H1 (cell line): ENCODE data around the gene TWIST2.

Source experiments
- CHD2 ChIP-seq: IDR thresholded peaks from 2 replicates; pipeline ENCODE4 v1.6.1; 2012; ENCODE audit warnings: low read length, improper control_type of control experiment
- HDAC2 ChIP-seq, 2 experiments: fragments of 300-600 bp in 1 of 2; sonication (generic) in 1 of 2; IDR thresholded peaks; 2 replicates each; pipeline ENCODE4 v1.6.1; 2011 to 2012; ENCODE audit warnings: low read depth in 2 of 2, low read length in 2 of 2, mild to moderate bottlenecking in 2 of 2, moderate library complexity in 2 of 2, borderline replicate concordance in 1 of 2, inconsistent platforms in 1 of 2
- KDM1A ChIP-seq: fragments of 200-600, 300-600 bp; sonication (generic); IDR thresholded peaks from 2 replicates; pipeline ENCODE4 v1.7.1; 2016; ENCODE audit warnings: mild to moderate bottlenecking, low read length, borderline replicate concordance
- POLR2AphosphoS5 ChIP-seq: IDR thresholded peaks from 2 replicates; pipeline ENCODE4 v1.6.1; 2011; ENCODE audit warnings: low read depth, low read length
- RFX5 ChIP-seq: IDR thresholded peaks from 2 replicates; pipeline ENCODE4 v1.6.1; 2011; ENCODE audit warnings: low read depth, low read length, improper control_type of control experiment, borderline replicate concordance
- TAF1 ChIP-seq: IDR thresholded peaks from 2 replicates; pipeline ENCODE4 v1.6.1; 2011; ENCODE audit warnings: mild to moderate bottlenecking, low read depth, low read length
- YY1 ChIP-seq: IDR thresholded peaks from 2 replicates; pipeline ENCODE4 v1.6.1; 2011; ENCODE audit warnings: low read depth, mild to moderate bottlenecking, low read length
- ZNF274 ChIP-seq: IDR thresholded peaks from 2 replicates; pipeline ENCODE4 v1.7.0; 2012; ENCODE audit warnings: low read length, borderline replicate concordance; ENCODE audit errors: extremely low read depth
- TF ChIP-seq, protein P1 (sequence below), 3 experiments: IDR thresholded peaks; 1 replicate in 2 of 3; 2 replicates in 1 of 3; pipeline versions ENCODE4 v1.5.1 to v1.6.1; 2011; ENCODE audit warnings: low read length in 3 of 3, mild to moderate bottlenecking in 3 of 3, inconsistent platforms in 2 of 3, low read depth in 1 of 3, moderate library complexity in 1 of 3; ENCODE audit not compliant: insufficient read depth in 1 of 3; ENCODE audit errors: control extremely low read depth in 1 of 3

DNA sequence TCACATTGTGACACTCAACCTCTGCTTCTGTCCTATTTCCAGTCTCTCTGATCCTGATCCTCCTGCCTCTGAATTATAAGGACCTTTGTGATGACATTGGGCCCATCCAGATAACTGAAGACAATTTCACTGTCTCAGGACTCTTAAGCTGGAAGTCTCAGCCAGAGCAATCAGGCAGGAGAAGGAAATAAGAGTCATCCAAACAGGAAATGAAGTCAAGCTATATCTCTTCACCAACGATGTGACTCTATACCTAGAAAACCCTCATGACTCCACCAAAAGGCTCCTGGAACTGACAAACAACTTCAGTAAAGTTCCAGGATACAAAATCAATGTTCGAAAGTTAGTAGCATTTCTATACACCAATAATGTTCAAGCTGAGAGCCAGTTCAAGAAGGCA is 29.3 kb upstream of the TWIST2 start:
- TF ChIP-seq CHD2 = no peak
- TF ChIP-seq, protein P1, sequence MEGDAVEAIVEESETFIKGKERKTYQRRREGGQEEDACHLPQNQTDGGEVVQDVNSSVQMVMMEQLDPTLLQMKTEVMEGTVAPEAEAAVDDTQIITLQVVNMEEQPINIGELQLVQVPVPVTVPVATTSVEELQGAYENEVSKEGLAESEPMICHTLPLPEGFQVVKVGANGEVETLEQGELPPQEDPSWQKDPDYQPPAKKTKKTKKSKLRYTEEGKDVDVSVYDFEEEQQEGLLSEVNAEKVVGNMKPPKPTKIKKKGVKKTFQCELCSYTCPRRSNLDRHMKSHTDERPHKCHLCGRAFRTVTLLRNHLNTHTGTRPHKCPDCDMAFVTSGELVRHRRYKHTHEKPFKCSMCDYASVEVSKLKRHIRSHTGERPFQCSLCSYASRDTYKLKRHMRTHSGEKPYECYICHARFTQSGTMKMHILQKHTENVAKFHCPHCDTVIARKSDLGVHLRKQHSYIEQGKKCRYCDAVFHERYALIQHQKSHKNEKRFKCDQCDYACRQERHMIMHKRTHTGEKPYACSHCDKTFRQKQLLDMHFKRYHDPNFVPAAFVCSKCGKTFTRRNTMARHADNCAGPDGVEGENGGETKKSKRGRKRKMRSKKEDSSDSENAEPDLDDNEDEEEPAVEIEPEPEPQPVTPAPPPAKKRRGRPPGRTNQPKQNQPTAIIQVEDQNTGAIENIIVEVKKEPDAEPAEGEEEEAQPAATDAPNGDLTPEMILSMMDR (IDR thresholded peaks at IDR 0.05; ENCODE audit: control extremely low read depth in 1 of 3, insufficient read depth in 1 of 3, low read depth in 1 of 3, low read length in 3 of 3) = no peak
- TF ChIP-seq KDM1A = no peak
- TF ChIP-seq POLR2AphosphoS5 = no peak
- no peak for TF ChIP-seq ZNF274
- TF ChIP-seq RFX5 = no peak
- no peak for TF ChIP-seq YY1
- TF ChIP-seq HDAC2 (IDR thresholded peaks at IDR 0.05; ENCODE audit: borderline replicate concordance in 1 of 2, low read depth in 2 of 2, low read length in 2 of 2) = no peak
- no peak for TF ChIP-seq TAF1
